Mammary epithelial cell (primary cell): ENCODE data around the gene SRPK1.
"Not testable (repeated sequence)": the region's sequence is repeated elsewhere in the genome, so short reads cannot be mapped to it uniquely, and the experiment has no call there.

Experiments used
- CTCF ChIP-seq, 2 donors: IDR thresholded peaks in 1 of 2; conservative IDR thresholded peaks in 1 of 2; 2 replicates each; pipeline ENCODE4 v1.5.1; 2011 to 2012; ENCODE audit warnings: inconsistent platforms in 2 of 2, low read length in 2 of 2, mild to moderate bottlenecking in 2 of 2, control low read depth in 1 of 2, low read depth in 1 of 2; ENCODE audit not compliant: insufficient read depth in 1 of 2; ENCODE audit errors: extremely low read depth in 1 of 2
- EZH2 ChIP-seq: IDR thresholded peaks from 2 replicates; pipeline ENCODE4 v1.6.1; 2012; ENCODE audit warnings: low read length, inconsistent platforms, borderline replicate concordance

GRCh38 chr6:35939259-35939658 is 18.4 kb upstream of the SRPK1 start:
- not testable (repeated sequence) for TF ChIP-seq CTCF (conservative IDR thresholded peaks at IDR 0.05 in 1 of 2, IDR thresholded peaks at IDR 0.05 in 1 of 2; ENCODE audit: extremely low read depth in 1 of 2, insufficient read depth in 1 of 2, low read depth in 1 of 2, low read length in 2 of 2); EZH2
